HepG2 (cell line): Measurements from ENCODE around the gene P4HA3.

ENCODE experiments used
- BHLHE40 ChIP-seq: IDR thresholded peaks from 2 replicates; pipeline ENCODE4 v1.6.1; 2011; ENCODE audit warnings: low read length, improper control_type of control experiment
- CREB1 ChIP-seq, 2 experiments: fragments of 450-650 bp in 1 of 2; IDR thresholded peaks; 2 replicates each; pipeline ENCODE4 v1.6.1; 2016 to 2017; ENCODE audit warnings: control low read depth in 1 of 2, mild to moderate bottlenecking in 1 of 2, missing compliant biosample characterization in 1 of 2, missing genetic modification characterization in 1 of 2
- CREBL2 ChIP-seq: sonication (generic); formaldehyde crosslinking; IDR thresholded peaks from 2 replicates; pipeline ENCODE4 v1.8.1; 2023; ENCODE audit warnings: missing genetic modification reagents, mild to moderate bottlenecking, borderline replicate concordance
- CTCF ChIP-seq: sonication (generic); formaldehyde crosslinking; IDR thresholded peaks from 2 replicates; pipeline ENCODE4 v1.5.0; 2020; ENCODE audit warnings: mild to moderate bottlenecking, missing genetic modification reagents, moderate library complexity
- FOSL1 ChIP-seq: sonication (generic); formaldehyde crosslinking; IDR thresholded peaks from 2 replicates; pipeline ENCODE4 v1.9.0; 2021; ENCODE audit warnings: missing genetic modification reagents, borderline replicate concordance
- MAX ChIP-seq: IDR thresholded peaks from 2 replicates; pipeline ENCODE4 v1.6.1; 2012; ENCODE audit warnings: inconsistent platforms
- SMC3 ChIP-seq: IDR thresholded peaks from 2 replicates; pipeline ENCODE4 v1.6.1; 2011; ENCODE audit warnings: low read length, improper control_type of control experiment
- YY1 ChIP-seq: IDR thresholded peaks from 2 replicates; pipeline ENCODE4 v1.6.1; 2011; ENCODE audit warnings: low read length, low read depth, moderate library complexity, mild to moderate bottlenecking; ENCODE audit not compliant: insufficient read depth, insufficient replicate concordance
- ZNF562 ChIP-seq: sonication (generic); formaldehyde crosslinking; IDR thresholded peaks from 2 replicates; pipeline ENCODE4 v1.8.0; 2022; ENCODE audit warnings: missing genetic modification reagents, borderline replicate concordance
- ZNF563 ChIP-seq: sonication (generic); formaldehyde crosslinking; IDR thresholded peaks from 2 replicates; pipeline ENCODE4 v1.8.0; 2022; ENCODE audit warnings: mild to moderate bottlenecking, moderate library complexity, missing genetic modification reagents
- ZSCAN5A ChIP-seq: sonication (generic); formaldehyde crosslinking; IDR thresholded peaks from 2 replicates; pipeline ENCODE4 v1.8.0; 2022; ENCODE audit warnings: mild to moderate bottlenecking, missing genetic modification reagents, borderline replicate concordance
- ZZZ3 ChIP-seq: sonication (generic); formaldehyde crosslinking; IDR thresholded peaks from 2 replicates; pipeline ENCODE4 v1.4.0; 2020; ENCODE audit warnings: missing genetic modification reagents, mild to moderate bottlenecking, borderline replicate concordance

GRCh38 chr11:74341921-74342320 is 30.5 kb upstream of the P4HA3 start:
- TF ChIP-seq ZSCAN5A (no peak), ZZZ3 (CRISPR knock-in tag) (no peak), BHLHE40 (no peak), ZNF562 (CRISPR knock-in tag) (no peak), CREBL2 (CRISPR knock-in tag) (no peak), CTCF (CRISPR knock-in tag) (no peak), SMC3 (no peak), CREB1 (IDR thresholded peaks at IDR 0.05) (no peak), CREB1 (CRISPR knock-in tag; IDR thresholded peaks at IDR 0.05) (no peak), ZNF563 (no peak), YY1 (no peak), FOSL1 (CRISPR knock-in tag) (no peak), MAX (no peak)
